K562 (cell line): Measurements from ENCODE around the gene ATG12. TPM values are rescaled to one million over a fixed set of nuclear protein-coding genes. Genes with fewer than 3 reads are reported as not detected.

Experiments used
- CHCHD3 ChIP-seq: fragments of 250-450 bp; sonication (Bioruptor Pico); IDR thresholded peaks from 2 replicates; pipeline ENCODE4 v2.1.2; 2022; ENCODE audit warnings: mild to moderate bottlenecking
- KLF16 ChIP-seq: IDR thresholded peaks from 2 replicates; pipeline ENCODE4 v1.6.1; 2016; ENCODE audit warnings: antibody characterized with exemption
- L3MBTL2 ChIP-seq: fragments of 450-650 bp; IDR thresholded peaks from 2 replicates; pipeline ENCODE4 v1.6.1; 2016; ENCODE audit warnings: mild to moderate bottlenecking, moderate library complexity
- NCOA4 ChIP-seq: fragments of 450-650 bp; IDR thresholded peaks from 2 replicates; pipeline ENCODE4 v1.6.1; 2018; ENCODE audit warnings: mild to moderate bottlenecking; ENCODE audit not compliant: partially characterized antibody
- PTTG1 ChIP-seq: fragments of 450-650 bp; IDR thresholded peaks from 2 replicates; pipeline ENCODE4 v1.6.1; 2016; ENCODE audit warnings: low read depth, mild to moderate bottlenecking, missing genetic modification characterization, missing compliant biosample characterization
- TAF1 ChIP-seq: IDR thresholded peaks from 2 replicates; pipeline ENCODE4 v1.6.1; 2011; ENCODE audit warnings: mild to moderate bottlenecking, low read length, moderate library complexity; ENCODE audit not compliant: insufficient read depth, control insufficient read depth, severe bottlenecking; ENCODE audit errors: extremely low read depth
- U2AF2 ChIP-seq: fragments of 200-400 bp; formaldehyde crosslinking; optimal IDR thresholded peaks from 2 replicates; pipeline ENCODE3; 2017; ENCODE audit warnings: low read depth, mild to moderate bottlenecking, low read length
- ZNF311 ChIP-seq: fragments of 250-450 bp; sonication (Bioruptor Pico); IDR thresholded peaks from 2 replicates; pipeline ENCODE4 v1.4.0; 2020; ENCODE audit warnings: mild to moderate bottlenecking, moderate library complexity
- polyA plus RNA-seq, 8 experiments: library from polyadenylated mRNA; depleted of rRNA in 4 of 8; stranded (reverse) in 5 of 8; unstranded in 3 of 8; fragments of >200 nt; fragmentation: Nextera tagmentation in 2 of 8; fragmentation: Illumina TruSeq in 1 of 8; extraction: Ambion mirVana in 2 of 8; extraction: Trizol in 1 of 8; gene quantifications; 2 replicates each; pipeline versions ENCODE4 v1.2.1 to v1.2.3, GENCODE V29; 2011 to 2014; ENCODE audit warnings: inconsistent platforms in 1 of 8, missing spikeins in 1 of 8
- total RNA-seq, 7 experiments: library from RNA; depleted of rRNA in 6 of 7; stranded (reverse); fragments of >200 nt in 6 of 7; fragmentation: Illumina TruSeq in 2 of 7; extraction: Trizol in 2 of 7; gene quantifications; 2 replicates each; pipeline versions ENCODE4 v1.2.1 to v1.2.3, GENCODE V29; 2011 to 2021; ENCODE audit warnings: low replicate concordance in 1 of 7
- TF ChIP-seq, protein P1 (sequence below): sonication (generic); formaldehyde crosslinking; IDR thresholded peaks from 2 replicates; pipeline ENCODE4 v1.8.0; 2022; ENCODE audit warnings: missing genetic modification reagents, mild to moderate bottlenecking, moderate library complexity, borderline replicate concordance
- TF ChIP-seq, protein P2 (sequence below): fragments of 450-650 bp; conservative IDR thresholded peaks from 2 replicates; pipeline ENCODE4 v1.6.1; 2016; ENCODE audit warnings: missing genetic modification characterization, low read depth, mild to moderate bottlenecking, control low read depth, missing compliant biosample characterization
- TF ChIP-seq, protein P3 (sequence below): sonication (generic); formaldehyde crosslinking; IDR thresholded peaks from 2 replicates; pipeline ENCODE4 v1.8.1; 2023; ENCODE audit warnings: mild to moderate bottlenecking, missing genetic modification reagents
- TF ChIP-seq, protein P4 (sequence below): sonication (generic); formaldehyde crosslinking; IDR thresholded peaks from 2 replicates; pipeline ENCODE4 v1.8.0; 2022; ENCODE audit warnings: mild to moderate bottlenecking, missing genetic modification reagents, borderline replicate concordance
- TF ChIP-seq, protein P5 (sequence below): fragments of 450-650 bp; IDR thresholded peaks from 2 replicates; pipeline ENCODE4 v1.6.1; 2018; ENCODE audit not compliant: partially characterized antibody

Gene ATG12
- total and polyA plus RNA-seq, 9 of the 15 experiments (the other 6 are each of a cell fraction or from before 2014, with no cell fraction given) = 21.6 to 132 (median 61.3) TPM

DNA sequence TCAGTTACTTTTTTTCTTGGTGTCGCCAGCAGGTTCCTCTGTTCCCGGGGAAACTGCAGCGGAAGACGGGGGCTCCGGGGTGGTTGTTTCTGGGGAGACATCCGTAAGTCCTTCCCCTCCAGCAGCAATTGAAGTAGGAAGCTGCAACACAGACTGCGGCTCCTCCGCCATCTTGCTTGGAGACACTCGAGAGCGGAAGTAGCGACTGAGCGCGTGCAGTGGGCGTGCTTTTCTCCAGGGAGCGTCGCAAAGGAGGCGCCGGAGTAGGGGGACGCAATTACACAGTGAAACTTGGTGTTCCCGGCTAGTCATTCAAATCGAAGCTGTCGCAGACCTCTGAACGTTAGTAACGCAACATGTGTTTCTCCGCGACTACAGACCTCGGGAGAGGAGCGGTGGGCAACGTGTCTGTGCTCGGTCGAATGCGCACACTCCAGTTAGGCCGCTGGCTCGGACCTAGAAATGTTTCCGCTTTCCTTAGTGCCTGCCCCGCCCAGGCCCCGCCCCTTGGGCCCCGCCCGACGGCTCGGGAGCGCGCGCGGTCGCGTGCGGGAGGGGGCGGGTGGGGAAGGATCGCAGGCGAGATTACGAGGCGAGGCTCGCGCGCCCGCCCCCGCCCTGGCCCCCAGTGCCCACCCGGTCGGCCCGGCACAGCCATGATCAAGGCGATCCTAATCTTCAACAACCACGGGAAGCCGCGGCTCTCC lies at the start of gene ATG12, which contains the start of gene AP3S1 (continued):
- TF ChIP-seq, protein P1, sequence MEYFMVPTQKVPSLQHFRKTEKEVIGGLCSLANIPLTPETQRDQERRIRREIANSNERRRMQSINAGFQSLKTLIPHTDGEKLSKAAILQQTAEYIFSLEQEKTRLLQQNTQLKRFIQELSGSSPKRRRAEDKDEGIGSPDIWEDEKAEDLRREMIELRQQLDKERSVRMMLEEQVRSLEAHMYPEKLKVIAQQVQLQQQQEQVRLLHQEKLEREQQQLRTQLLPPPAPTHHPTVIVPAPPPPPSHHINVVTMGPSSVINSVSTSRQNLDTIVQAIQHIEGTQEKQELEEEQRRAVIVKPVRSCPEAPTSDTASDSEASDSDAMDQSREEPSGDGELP = peak; percentile 31; the same call in 1 of the 2 replicates
- TF ChIP-seq, protein P2, sequence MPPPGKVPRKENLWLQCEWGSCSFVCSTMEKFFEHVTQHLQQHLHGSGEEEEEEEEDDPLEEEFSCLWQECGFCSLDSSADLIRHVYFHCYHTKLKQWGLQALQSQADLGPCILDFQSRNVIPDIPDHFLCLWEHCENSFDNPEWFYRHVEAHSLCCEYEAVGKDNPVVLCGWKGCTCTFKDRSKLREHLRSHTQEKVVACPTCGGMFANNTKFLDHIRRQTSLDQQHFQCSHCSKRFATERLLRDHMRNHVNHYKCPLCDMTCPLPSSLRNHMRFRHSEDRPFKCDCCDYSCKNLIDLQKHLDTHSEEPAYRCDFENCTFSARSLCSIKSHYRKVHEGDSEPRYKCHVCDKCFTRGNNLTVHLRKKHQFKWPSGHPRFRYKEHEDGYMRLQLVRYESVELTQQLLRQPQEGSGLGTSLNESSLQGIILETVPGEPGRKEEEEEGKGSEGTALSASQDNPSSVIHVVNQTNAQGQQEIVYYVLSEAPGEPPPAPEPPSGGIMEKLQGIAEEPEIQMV = no peak
- no peak for TF ChIP-seq ZNF311 (CRISPR knock-in tag)
- TF ChIP-seq KLF16 = no peak
- TF ChIP-seq, protein P3, sequence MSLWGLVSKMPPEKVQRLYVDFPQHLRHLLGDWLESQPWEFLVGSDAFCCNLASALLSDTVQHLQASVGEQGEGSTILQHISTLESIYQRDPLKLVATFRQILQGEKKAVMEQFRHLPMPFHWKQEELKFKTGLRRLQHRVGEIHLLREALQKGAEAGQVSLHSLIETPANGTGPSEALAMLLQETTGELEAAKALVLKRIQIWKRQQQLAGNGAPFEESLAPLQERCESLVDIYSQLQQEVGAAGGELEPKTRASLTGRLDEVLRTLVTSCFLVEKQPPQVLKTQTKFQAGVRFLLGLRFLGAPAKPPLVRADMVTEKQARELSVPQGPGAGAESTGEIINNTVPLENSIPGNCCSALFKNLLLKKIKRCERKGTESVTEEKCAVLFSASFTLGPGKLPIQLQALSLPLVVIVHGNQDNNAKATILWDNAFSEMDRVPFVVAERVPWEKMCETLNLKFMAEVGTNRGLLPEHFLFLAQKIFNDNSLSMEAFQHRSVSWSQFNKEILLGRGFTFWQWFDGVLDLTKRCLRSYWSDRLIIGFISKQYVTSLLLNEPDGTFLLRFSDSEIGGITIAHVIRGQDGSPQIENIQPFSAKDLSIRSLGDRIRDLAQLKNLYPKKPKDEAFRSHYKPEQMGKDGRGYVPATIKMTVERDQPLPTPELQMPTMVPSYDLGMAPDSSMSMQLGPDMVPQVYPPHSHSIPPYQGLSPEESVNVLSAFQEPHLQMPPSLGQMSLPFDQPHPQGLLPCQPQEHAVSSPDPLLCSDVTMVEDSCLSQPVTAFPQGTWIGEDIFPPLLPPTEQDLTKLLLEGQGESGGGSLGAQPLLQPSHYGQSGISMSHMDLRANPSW (CRISPR knock-in tag) = no peak
- TF ChIP-seq TAF1 = peak; percentile 98
- TF ChIP-seq, protein P4, sequence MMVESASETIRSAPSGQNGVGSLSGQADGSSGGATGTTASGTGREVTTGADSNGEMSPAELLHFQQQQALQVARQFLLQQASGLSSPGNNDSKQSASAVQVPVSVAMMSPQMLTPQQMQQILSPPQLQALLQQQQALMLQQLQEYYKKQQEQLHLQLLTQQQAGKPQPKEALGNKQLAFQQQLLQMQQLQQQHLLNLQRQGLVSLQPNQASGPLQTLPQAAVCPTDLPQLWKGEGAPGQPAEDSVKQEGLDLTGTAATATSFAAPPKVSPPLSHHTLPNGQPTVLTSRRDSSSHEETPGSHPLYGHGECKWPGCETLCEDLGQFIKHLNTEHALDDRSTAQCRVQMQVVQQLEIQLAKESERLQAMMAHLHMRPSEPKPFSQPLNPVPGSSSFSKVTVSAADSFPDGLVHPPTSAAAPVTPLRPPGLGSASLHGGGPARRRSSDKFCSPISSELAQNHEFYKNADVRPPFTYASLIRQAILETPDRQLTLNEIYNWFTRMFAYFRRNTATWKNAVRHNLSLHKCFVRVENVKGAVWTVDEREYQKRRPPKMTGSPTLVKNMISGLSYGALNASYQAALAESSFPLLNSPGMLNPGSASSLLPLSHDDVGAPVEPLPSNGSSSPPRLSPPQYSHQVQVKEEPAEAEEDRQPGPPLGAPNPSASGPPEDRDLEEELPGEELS (CRISPR knock-in tag) = 0 out of 2 replicates have a peak, but pooled peaks have one; percentile 81
- TF ChIP-seq NCOA4 = no peak
- peak; percentile 93 for TF ChIP-seq L3MBTL2
- TF ChIP-seq, protein P5, sequence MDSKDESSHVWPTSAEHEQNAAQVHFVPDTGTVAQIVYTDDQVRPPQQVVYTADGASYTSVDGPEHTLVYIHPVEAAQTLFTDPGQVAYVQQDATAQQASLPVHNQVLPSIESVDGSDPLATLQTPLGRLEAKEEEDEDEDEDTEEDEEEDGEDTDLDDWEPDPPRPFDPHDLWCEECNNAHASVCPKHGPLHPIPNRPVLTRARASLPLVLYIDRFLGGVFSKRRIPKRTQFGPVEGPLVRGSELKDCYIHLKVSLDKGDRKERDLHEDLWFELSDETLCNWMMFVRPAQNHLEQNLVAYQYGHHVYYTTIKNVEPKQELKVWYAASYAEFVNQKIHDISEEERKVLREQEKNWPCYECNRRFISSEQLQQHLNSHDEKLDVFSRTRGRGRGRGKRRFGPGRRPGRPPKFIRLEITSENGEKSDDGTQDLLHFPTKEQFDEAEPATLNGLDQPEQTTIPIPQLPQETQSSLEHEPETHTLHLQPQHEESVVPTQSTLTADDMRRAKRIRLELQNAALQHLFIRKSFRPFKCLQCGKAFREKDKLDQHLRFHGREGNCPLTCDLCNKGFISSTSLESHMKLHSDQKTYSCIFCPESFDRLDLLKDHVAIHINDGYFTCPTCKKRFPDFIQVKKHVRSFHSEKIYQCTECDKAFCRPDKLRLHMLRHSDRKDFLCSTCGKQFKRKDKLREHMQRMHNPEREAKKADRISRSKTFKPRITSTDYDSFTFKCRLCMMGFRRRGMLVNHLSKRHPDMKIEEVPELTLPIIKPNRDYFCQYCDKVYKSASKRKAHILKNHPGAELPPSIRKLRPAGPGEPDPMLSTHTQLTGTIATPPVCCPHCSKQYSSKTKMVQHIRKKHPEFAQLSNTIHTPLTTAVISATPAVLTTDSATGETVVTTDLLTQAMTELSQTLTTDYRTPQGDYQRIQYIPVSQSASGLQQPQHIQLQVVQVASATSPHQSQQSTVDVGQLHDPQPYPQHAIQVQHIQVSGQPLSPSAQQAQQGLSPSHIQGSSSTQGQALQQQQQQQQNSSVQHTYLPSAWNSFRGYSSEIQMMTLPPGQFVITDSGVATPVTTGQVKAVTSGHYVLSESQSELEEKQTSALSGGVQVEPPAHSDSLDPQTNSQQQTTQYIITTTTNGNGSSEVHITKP = peak; percentile 99
- no peak for TF ChIP-seq CHCHD3 (CRISPR knock-in tag)
- TF ChIP-seq U2AF2 = no peak
- TF ChIP-seq PTTG1 (tag) = no peak
